ENCODE measurements around the gene KCNJ10. TPM values are rescaled to one million over a fixed set of nuclear protein-coding genes. Genes with fewer than 3 reads are reported as not detected.

KCNJ10 gene
- total RNA-seq, 1 experiment from 2014 or later = 0.08 TPM

GRCh38 chr1:159992161-159992560 is 77.8 kb downstream of the KCNJ10 start:
- POLR2A ChIA-PET = no interaction called here

GRCh38 chr1:159991513-159991912 is 78.4 kb downstream of the KCNJ10 start:
- intact Hi-C loops (cut with micrococcal nuclease; ENCODE audit: unreplicated experiment) (no loop called here), in situ Hi-C loops (cut with HindIII; ENCODE audit: low pct_unique_long_range_greater_than_20kb, low sequenced_read_pairs) (no loop called here)
- Histone ChIP-seq H3K4me3 (ENCODE audit: low read depth in 2 of 2, low read length in 2 of 2) (no peak overlapping the region), H3K27ac (ENCODE audit: low read length) (no peak overlapping the region), H3K9me3 (ENCODE audit: control insufficient read depth, insufficient read depth, low read depth, low read length) (no peaks in the 10 kb centered on the region), H3K27me3 (ENCODE audit: control insufficient read depth, insufficient read depth, low read length) (peaks cover 4% of the 10 kb centered on the region), H3K36me3 (ENCODE audit: control insufficient read depth, insufficient read depth, low read length) (no peaks in the 10 kb centered on the region), H3K4me1 (ENCODE audit: control insufficient read depth, insufficient read depth, low read length) (no peaks in the 10 kb centered on the region)
- ATAC-seq (no peak), DNase-seq (ENCODE audit: low read depth, low spot score) (no peak)
- no peak for TF ChIP-seq POLR2AphosphoS5 (IDR thresholded peaks at IDR 0.05; ENCODE audit: low read depth, low read length)
- TF ChIP-seq CTCF (IDR thresholded peaks at IDR 0.05) = no peak
- TF ChIP-seq REST (IDR thresholded peaks at IDR 0.05; ENCODE audit: insufficient read depth in 1 of 2, low read depth in 2 of 2, low read length in 1 of 2) = no peak
- no peak for TF ChIP-seq TCF7L2 (IDR thresholded peaks at IDR 0.05; ENCODE audit: low read depth, low read length)
- no peak for TF ChIP-seq SIN3A (IDR thresholded peaks at IDR 0.05; ENCODE audit: borderline replicate concordance, insufficient read depth, low read depth, low read length)
- ChIA-PET POLR2A (no interaction called here), CTCF (no interaction called here)
- BruUV-seq (replicated peaks) = no TSS peak

More at GRCh38 chr1:159992161-159992560, 77.8 kb downstream of the KCNJ10 start:
- ATAC-seq (no peak), DNase-seq (ENCODE audit: low read depth, low spot score) (no peak)
- intact Hi-C loops (cut with micrococcal nuclease; ENCODE audit: unreplicated experiment) = no loop called here
- Histone ChIP-seq H3K4me1 (ENCODE audit: control insufficient read depth, insufficient read depth, low read length) (no peaks in the 10 kb centered on the region), H3K36me3 (ENCODE audit: control insufficient read depth, insufficient read depth, low read length) (no peaks in the 10 kb centered on the region), H3K4me3 (ENCODE audit: low read depth in 2 of 2, low read length in 2 of 2) (no peak overlapping the region), H3K27ac (ENCODE audit: low read length) (no peak overlapping the region), H3K9me3 (ENCODE audit: control insufficient read depth, insufficient read depth, low read depth, low read length) (no peaks in the 10 kb centered on the region), H3K27me3 (ENCODE audit: control insufficient read depth, insufficient read depth, low read length) (peaks cover 4% of the 10 kb centered on the region)
- BruUV-seq (replicated peaks) = no TSS peak
- TF ChIP-seq CTCF (IDR thresholded peaks at IDR 0.05) (no peak), POLR2AphosphoS5 (IDR thresholded peaks at IDR 0.05; ENCODE audit: low read depth, low read length) (no peak), SIN3A (IDR thresholded peaks at IDR 0.05; ENCODE audit: borderline replicate concordance, insufficient read depth, low read depth, low read length) (no peak), TCF7L2 (IDR thresholded peaks at IDR 0.05; ENCODE audit: low read depth, low read length) (no peak), REST (IDR thresholded peaks at IDR 0.05; ENCODE audit: insufficient read depth in 1 of 2, low read depth in 2 of 2, low read length in 1 of 2) (no peak)
- CTCF ChIA-PET = no interaction called here
- in situ Hi-C loops (cut with HindIII; ENCODE audit: low pct_unique_long_range_greater_than_20kb, low sequenced_read_pairs) = no loop called here
